ENCODE data around the gene TAS1R2. TPM values are rescaled to one million over a fixed set of nuclear protein-coding genes. Genes with fewer than 3 reads are reported as not detected.

TAS1R2 gene
- total and polyA plus RNA-seq, 2 of the 8 experiments (the other 6 are each of a cell fraction or from before 2014, with no cell fraction given), result not detected

GRCh38 chr1:18907917-18908845 is 48.7 kb upstream of the TAS1R2 start (continued):
- TF ChIP-seq POLR2AphosphoS5 (IDR thresholded peaks at IDR 0.05; ENCODE audit: low read depth, low read length), result no peak
- TF ChIP-seq GTF2F1 (IDR thresholded peaks at IDR 0.05; ENCODE audit: borderline replicate concordance, low read depth, low read length), result no peak
- TF ChIP-seq TAF1 (IDR thresholded peaks at IDR 0.05; ENCODE audit: low read depth, low read length), result no peak
- TF ChIP-seq SP2 (IDR thresholded peaks at IDR 0.05; ENCODE audit: low read length), result no peak
- TF ChIP-seq BACH1 (IDR thresholded peaks at IDR 0.05; ENCODE audit: low read length), result no peak
- TF ChIP-seq USF2 (IDR thresholded peaks at IDR 0.05; ENCODE audit: low read length), result no peak
